Measurements from ENCODE around the gene WWOX. TPM values are rescaled to one million over a fixed set of nuclear protein-coding genes. Genes with fewer than 3 reads are reported as not detected.

Gene WWOX
- total and polyA plus RNA-seq, 2 of the 13 experiments (the other 11 are each of a cell fraction or from before 2014, with no cell fraction given): 9.1 to 37.4 TPM

DNA sequence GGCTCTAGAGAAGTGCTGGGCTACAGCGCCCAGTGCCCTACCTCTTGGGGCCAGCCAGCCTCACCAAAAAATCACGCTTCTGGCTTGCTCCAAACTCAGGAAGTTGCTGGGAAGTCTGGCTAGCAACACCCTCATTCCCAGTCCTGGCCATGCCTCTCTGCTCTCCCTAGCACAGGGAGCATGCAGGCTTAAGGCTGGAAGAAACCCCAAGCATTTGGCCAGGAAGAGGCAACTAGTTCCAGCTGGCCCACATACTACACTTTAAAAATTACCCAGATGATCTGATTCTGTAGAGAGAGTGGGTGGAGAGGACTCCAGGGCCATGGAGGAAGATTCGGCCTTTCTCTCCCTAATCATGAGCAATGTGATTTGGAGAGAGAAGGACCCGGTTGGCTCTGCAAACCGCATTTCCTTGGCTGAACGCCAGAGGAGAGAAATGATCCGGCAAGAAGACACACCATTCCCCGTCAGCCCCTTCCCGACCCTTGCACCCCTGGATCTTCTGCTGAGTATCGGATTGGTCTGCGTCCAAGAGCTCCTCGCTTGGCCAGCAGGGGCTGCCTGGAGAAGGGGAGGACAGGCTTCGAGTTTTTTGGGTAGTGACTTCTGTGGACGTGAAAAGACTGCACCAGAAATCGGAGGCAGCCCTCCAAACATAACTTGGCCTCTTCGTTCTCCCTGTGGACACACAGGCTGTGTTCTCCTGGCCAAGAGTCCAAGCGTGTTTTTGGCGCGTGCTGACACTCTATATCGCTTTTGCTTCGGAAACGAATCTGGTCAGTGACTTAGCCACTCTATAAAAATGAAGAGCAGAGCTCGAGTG lies 406.3 kb downstream of the WWOX start (continued):
- TF ChIP-seq IKZF1 (IDR thresholded peaks at IDR 0.05) (no peak), CHD4 (IDR thresholded peaks at IDR 0.05; ENCODE audit: borderline replicate concordance, low read length) (no peak), CREB1 (IDR thresholded peaks at IDR 0.05) (no peak), CREB1 (CRISPR knock-in tag; IDR thresholded peaks at IDR 0.05) (no peak), ZNF549 (CRISPR knock-in tag; IDR thresholded peaks at IDR 0.05) (no peak), MED8 (CRISPR knock-in tag; IDR thresholded peaks at IDR 0.05; ENCODE audit: insufficient replicate concordance) (no peak), KLF12 (CRISPR knock-in tag; IDR thresholded peaks at IDR 0.05; ENCODE audit: borderline replicate concordance) (0 out of 2 replicates have a peak, but pooled peaks have one; percentile 18), ZNF3 (CRISPR knock-in tag; IDR thresholded peaks at IDR 0.05) (no peak), ZBTB20 (CRISPR knock-in tag; IDR thresholded peaks at IDR 0.05; ENCODE audit: borderline replicate concordance, low read depth) (no peak), ZNF512 (CRISPR knock-in tag; IDR thresholded peaks at IDR 0.05) (no peak), ZNF609 (CRISPR knock-in tag; IDR thresholded peaks at IDR 0.05; ENCODE audit: borderline replicate concordance) (0 out of 2 replicates have a peak, but pooled peaks have one; percentile 13), ZNF883 (CRISPR knock-in tag; IDR thresholded peaks at IDR 0.05; ENCODE audit: not compliant biosample characterization) (no peak), RCOR2 (CRISPR knock-in tag; IDR thresholded peaks at IDR 0.05) (peak; percentile 33; the same call in 1 of the 2 replicates), SNAI1 (CRISPR knock-in tag; IDR thresholded peaks at IDR 0.05; ENCODE audit: borderline replicate concordance) (no peak), ZNF547 (CRISPR knock-in tag; IDR thresholded peaks at IDR 0.05) (no peak; the same call in 1 of the 2 replicates), RARG (CRISPR knock-in tag; IDR thresholded peaks at IDR 0.05; ENCODE audit: low read depth) (no peak), SRY (CRISPR knock-in tag; IDR thresholded peaks at IDR 0.05) (0 out of 2 replicates have a peak, but pooled peaks have one; percentile 50), KMT2A (CRISPR knock-in tag; IDR thresholded peaks at IDR 0.05) (peak; percentile 79), ZNF850 (CRISPR knock-in tag; conservative IDR thresholded peaks at IDR 0.05) (no peak)
- TF ChIP-seq, protein P1, sequence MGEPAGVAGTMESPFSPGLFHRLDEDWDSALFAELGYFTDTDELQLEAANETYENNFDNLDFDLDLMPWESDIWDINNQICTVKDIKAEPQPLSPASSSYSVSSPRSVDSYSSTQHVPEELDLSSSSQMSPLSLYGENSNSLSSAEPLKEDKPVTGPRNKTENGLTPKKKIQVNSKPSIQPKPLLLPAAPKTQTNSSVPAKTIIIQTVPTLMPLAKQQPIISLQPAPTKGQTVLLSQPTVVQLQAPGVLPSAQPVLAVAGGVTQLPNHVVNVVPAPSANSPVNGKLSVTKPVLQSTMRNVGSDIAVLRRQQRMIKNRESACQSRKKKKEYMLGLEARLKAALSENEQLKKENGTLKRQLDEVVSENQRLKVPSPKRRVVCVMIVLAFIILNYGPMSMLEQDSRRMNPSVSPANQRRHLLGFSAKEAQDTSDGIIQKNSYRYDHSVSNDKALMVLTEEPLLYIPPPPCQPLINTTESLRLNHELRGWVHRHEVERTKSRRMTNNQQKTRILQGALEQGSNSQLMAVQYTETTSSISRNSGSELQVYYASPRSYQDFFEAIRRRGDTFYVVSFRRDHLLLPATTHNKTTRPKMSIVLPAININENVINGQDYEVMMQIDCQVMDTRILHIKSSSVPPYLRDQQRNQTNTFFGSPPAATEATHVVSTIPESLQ (CRISPR knock-in tag; conservative IDR thresholded peaks at IDR 0.05): no peak
- TF ChIP-seq, protein P2, sequence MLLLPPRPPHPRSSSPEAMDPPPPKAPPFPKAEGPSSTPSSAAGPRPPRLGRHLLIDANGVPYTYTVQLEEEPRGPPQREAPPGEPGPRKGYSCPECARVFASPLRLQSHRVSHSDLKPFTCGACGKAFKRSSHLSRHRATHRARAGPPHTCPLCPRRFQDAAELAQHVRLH (CRISPR knock-in tag; IDR thresholded peaks at IDR 0.05; ENCODE audit: borderline replicate concordance, low read depth): peak; percentile 56; the same call in 1 of the 2 replicates
